Fibroblast of skin of left biceps (primary cell): ENCODE measurements around the gene SLC6A18.

Experiments used
- DNase-seq, 2 experiments: peaks; one replicate each; pipeline ENCODE4 v3.0.0-alpha.2; 2013; ENCODE audit warnings: low read depth in 2 of 2

The SLC6A18 gene

GRCh38 chr5:1202798-1203185 lies 22.4 kb upstream of the SLC6A18 start:
- no peak for DNase-seq

GRCh38 chr5:1203311-1203967 lies 21.7 kb upstream of the SLC6A18 start:
- DNase-seq: no peak

- no peak for DNase-seq
Measured at GRCh38 chr5:1203968-1204692, 21.1 kb upstream of the SLC6A18 start.

GRCh38 chr5:1204693-1205242 lies 20.4 kb upstream of the SLC6A18 start:
- DNase-seq: no peak

GRCh38 chr5:1205255-1206180 lies 19.7 kb upstream of the SLC6A18 start:
- DNase-seq: no peak

GRCh38 chr5:1206521-1207412 lies 18.4 kb upstream of the SLC6A18 start:
- no peak for DNase-seq

- no peak for DNase-seq
Measured at GRCh38 chr5:1207555-1207954, 17.6 kb upstream of the SLC6A18 start.

- no peak for DNase-seq
Measured at GRCh38 chr5:1208221-1208742, 16.9 kb upstream of the SLC6A18 start.

- DNase-seq: no peak
Measured at GRCh38 chr5:1208743-1209488, 16.3 kb upstream of the SLC6A18 start.

- no peak for DNase-seq
Measured at GRCh38 chr5:1209489-1209852, 15.7 kb upstream of the SLC6A18 start.

- no peak for DNase-seq
Measured at GRCh38 chr5:1209896-1210776, 15.0 kb upstream of the SLC6A18 start.

GRCh38 chr5:1210832-1211251 lies 14.3 kb upstream of the SLC6A18 start:
- no peak for DNase-seq

- no peak for DNase-seq
Measured at GRCh38 chr5:1211701-1212100, 13.5 kb upstream of the SLC6A18 start.

- no peak for DNase-seq
Measured at GRCh38 chr5:1212271-1212670, 12.9 kb upstream of the SLC6A18 start.

- no peak for DNase-seq
Measured at GRCh38 chr5:1212881-1213280, 12.3 kb upstream of the SLC6A18 start.

- DNase-seq: no peak
Measured at GRCh38 chr5:1213508-1214162, 11.5 kb upstream of the SLC6A18 start.

GRCh38 chr5:1214163-1214935 lies 10.8 kb upstream of the SLC6A18 start:
- no peak for DNase-seq

- DNase-seq: no peak
Measured at GRCh38 chr5:1214936-1215220, 10.3 kb upstream of the SLC6A18 start.
